Calu3 (cell line): ENCODE data around the gene RFTN1. TPM values are rescaled to one million over a fixed set of nuclear protein-coding genes. Genes with fewer than 3 reads are reported as not detected.

Experiments used
- BruUV-seq: library from RNA; stranded (reverse); fragments of 400-500 nt; replicated peaks from 2 replicates; lab custom pipeline; 2021; lab: Mats Ljungman, UMichigan
- CTCF ChIA-PET: fragments of 300-600 bp; sonication (Branson Sonifier 250); formaldehyde crosslinking; loops from one replicate; lab custom pipeline; 2022; ENCODE audit warnings: antibody characterized with exemption; lab: Charles Lee
- DNase-seq: peaks from one replicate; pipeline ENCODE4 v3.0.0; 2022
- H3K27ac Mint-ChIP-seq: one replicate; pipeline ENCODE4 v1.8.0; 2022; ENCODE audit warnings: mixed read lengths; ENCODE audit not compliant: unreplicated experiment
- H3K27me3 Mint-ChIP-seq: one replicate; pipeline ENCODE4 v1.8.0; 2022; ENCODE audit warnings: mixed read lengths; ENCODE audit not compliant: unreplicated experiment
- H3K36me3 Mint-ChIP-seq: one replicate; pipeline ENCODE4 v1.8.0; 2022; ENCODE audit warnings: mild to moderate bottlenecking, moderate library complexity, mixed read lengths; ENCODE audit not compliant: insufficient read depth, unreplicated experiment
- H3K4me1 Mint-ChIP-seq: one replicate; pipeline ENCODE4 v1.8.0; 2022; ENCODE audit warnings: mild to moderate bottlenecking, low read depth, mixed read lengths; ENCODE audit not compliant: unreplicated experiment
- H3K4me3 Mint-ChIP-seq: one replicate; pipeline ENCODE4 v1.8.0; 2022; ENCODE audit warnings: mild to moderate bottlenecking, low read depth, moderate library complexity, mixed read lengths; ENCODE audit not compliant: unreplicated experiment
- H3K9me3 Mint-ChIP-seq: one replicate; pipeline ENCODE4 v1.8.0; 2022; ENCODE audit warnings: low read depth, mixed read lengths; ENCODE audit not compliant: unreplicated experiment
- intact Hi-C: fragments of 100-400 bp; cut with micrococcal nuclease; formaldehyde crosslinking; loops from one replicate; pipeline ENCODE4 v1.10.0; 2022; ENCODE audit not compliant: unreplicated experiment
- total RNA-seq: library from RNA; stranded (reverse); gene quantifications from 2 replicates; pipeline ENCODE4 v1.2.3, GENCODE V29; 2022
- TF ChIP-seq, protein P1 (sequence below): fragments of 200-600 bp; IDR thresholded peaks from one replicate; pipeline ENCODE4 v1.8.0; 2022; ENCODE audit warnings: antibody characterized with exemption; ENCODE audit not compliant: unreplicated experiment

Gene RFTN1
- total RNA-seq, 1 experiment from 2014 or later, result 1.6 TPM

DNA sequence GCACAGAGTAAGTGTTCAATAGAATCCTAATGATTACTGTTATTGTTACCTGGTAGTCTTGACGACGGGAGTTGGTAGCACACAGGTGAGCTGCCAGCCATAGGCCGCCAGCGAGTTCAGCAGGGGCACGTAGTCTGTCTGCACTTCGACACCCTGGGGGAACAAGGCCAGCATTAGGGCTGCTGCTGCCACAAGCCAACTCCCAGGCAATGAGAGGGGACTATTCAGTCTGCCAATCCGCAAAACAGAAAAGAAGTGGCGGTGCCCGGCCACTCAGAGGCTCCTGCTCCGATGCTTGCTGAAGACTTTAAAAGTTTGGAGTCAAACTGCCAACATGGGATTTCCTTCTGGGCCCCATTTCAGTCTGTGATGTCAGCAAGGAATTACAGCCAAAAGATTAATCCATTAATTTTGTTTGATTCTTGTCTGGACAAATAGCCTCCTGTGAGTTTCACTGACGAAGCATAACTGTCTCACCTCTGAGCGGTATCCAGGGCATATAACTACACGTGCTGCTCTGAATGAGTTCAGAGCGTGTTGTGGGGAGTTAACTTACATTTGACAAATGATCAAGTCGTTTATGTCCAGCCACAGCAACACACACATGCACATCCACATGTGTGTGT lies 186.7 kb downstream of the RFTN1 start:
- H3K27ac Mint-ChIP-seq, result no peak overlapping the region
- no peak overlapping the region for H3K4me3 Mint-ChIP-seq
- peaks cover 4% of the 10 kb centered on the region for H3K9me3 Mint-ChIP-seq
- H3K27me3 Mint-ChIP-seq, result no peaks in the 10 kb centered on the region
- intact Hi-C loops, result no loop called here
- no TSS peak for BruUV-seq
- CTCF ChIA-PET, result no interaction called here
- H3K4me1 Mint-ChIP-seq, result no peaks in the 10 kb centered on the region
- peaks cover 5% of the 10 kb centered on the region for H3K36me3 Mint-ChIP-seq
- no peak for DNase-seq
- TF ChIP-seq, protein P1, sequence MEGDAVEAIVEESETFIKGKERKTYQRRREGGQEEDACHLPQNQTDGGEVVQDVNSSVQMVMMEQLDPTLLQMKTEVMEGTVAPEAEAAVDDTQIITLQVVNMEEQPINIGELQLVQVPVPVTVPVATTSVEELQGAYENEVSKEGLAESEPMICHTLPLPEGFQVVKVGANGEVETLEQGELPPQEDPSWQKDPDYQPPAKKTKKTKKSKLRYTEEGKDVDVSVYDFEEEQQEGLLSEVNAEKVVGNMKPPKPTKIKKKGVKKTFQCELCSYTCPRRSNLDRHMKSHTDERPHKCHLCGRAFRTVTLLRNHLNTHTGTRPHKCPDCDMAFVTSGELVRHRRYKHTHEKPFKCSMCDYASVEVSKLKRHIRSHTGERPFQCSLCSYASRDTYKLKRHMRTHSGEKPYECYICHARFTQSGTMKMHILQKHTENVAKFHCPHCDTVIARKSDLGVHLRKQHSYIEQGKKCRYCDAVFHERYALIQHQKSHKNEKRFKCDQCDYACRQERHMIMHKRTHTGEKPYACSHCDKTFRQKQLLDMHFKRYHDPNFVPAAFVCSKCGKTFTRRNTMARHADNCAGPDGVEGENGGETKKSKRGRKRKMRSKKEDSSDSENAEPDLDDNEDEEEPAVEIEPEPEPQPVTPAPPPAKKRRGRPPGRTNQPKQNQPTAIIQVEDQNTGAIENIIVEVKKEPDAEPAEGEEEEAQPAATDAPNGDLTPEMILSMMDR, result no peak

DNA sequence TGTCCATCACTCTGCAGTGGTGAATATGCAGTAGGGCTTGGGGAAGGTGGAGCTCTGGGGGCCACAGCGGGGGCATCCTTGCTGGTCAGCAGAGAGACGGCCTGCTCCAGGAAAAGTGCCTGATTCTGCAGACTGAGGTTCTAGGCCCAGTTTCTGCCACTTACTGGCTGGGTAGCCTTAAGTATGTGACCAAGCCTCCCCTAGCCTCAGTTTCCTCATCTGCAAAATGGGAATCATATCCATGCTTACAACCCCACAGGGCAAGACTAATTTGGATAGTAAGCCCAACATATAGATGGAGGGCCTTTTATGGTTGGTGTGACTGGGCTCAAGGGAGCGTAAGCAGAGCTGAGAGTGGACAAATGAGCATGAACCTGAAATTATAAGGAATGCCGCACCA lies 187.6 kb downstream of the RFTN1 start:
- TF ChIP-seq, protein P1, result no peak
- H3K4me1 Mint-ChIP-seq, result no peaks in the 10 kb centered on the region
- no peaks in the 10 kb centered on the region for H3K9me3 Mint-ChIP-seq
- intact Hi-C loops, result no loop called here
- H3K36me3 Mint-ChIP-seq, result peaks cover 5% of the 10 kb centered on the region
- BruUV-seq, result no TSS peak
- CTCF ChIA-PET, result no interaction called here
- no peak overlapping the region for H3K4me3 Mint-ChIP-seq
- H3K27ac Mint-ChIP-seq, result no peak overlapping the region
- H3K27me3 Mint-ChIP-seq, result no peaks in the 10 kb centered on the region
- no peak for DNase-seq

DNA sequence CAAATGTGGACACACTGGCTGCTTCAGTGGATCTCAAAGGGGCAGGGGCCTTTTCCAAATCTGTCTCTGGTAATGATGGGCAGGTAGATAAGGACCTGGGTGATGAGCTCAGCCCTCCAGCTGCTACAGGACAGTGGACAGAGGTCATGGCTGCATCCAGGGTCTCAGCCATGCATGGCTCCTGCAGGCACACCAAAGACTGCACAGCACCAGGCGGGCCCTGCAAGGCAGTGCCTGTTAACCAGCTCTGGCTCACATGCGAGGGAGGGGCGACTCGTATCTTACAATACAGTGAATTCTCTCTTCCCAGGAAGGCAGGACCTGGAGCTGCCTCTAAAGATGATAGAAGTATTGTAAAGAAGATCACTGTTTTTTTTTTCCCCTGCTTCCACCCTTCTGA lies 189.8 kb downstream of the RFTN1 start:
- no peak overlapping the region for H3K4me3 Mint-ChIP-seq
- H3K9me3 Mint-ChIP-seq, result no peaks in the 10 kb centered on the region
- H3K36me3 Mint-ChIP-seq, result no peaks in the 10 kb centered on the region
- BruUV-seq, result no TSS peak
- DNase-seq, result no peak
- CTCF ChIA-PET, result no interaction called here
- intact Hi-C loops, result no loop called here
- TF ChIP-seq, protein P1, result no peak
- no peak overlapping the region for H3K27ac Mint-ChIP-seq
- no peaks in the 10 kb centered on the region for H3K4me1 Mint-ChIP-seq
- H3K27me3 Mint-ChIP-seq, result no peaks in the 10 kb centered on the region

DNA sequence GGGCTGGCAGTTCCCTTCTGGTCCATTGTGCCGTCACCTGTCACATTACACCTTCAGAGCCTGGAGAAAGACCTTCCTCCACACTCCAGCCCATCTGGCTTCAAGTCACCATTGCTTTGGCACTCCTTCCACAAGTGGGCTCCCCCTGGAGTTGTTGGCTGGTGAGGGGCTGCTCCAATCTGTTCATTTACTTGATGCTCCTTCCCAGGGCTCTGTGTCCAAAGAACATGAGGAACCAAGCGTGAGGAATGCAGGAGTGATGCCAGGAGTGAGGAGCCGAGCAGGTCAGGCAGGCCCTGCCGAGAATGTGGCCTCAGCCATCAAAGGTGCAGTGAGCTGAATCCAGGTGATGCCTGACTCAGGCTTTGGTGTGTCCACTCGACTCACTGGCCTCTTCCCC lies 191.3 kb downstream of the RFTN1 start:
- H3K4me1 Mint-ChIP-seq, result no peaks in the 10 kb centered on the region
- BruUV-seq, result no TSS peak
- H3K27ac Mint-ChIP-seq, result no peak overlapping the region
- intact Hi-C loops, result no loop called here
- H3K36me3 Mint-ChIP-seq, result no peaks in the 10 kb centered on the region
- H3K9me3 Mint-ChIP-seq, result no peaks in the 10 kb centered on the region
- no peak overlapping the region for H3K4me3 Mint-ChIP-seq
- no peak for DNase-seq
- TF ChIP-seq, protein P1, result no peak
- CTCF ChIA-PET, result no interaction called here
- H3K27me3 Mint-ChIP-seq, result no peaks in the 10 kb centered on the region
